Stomach (tissue), 4 donors: ENCODE results near the gene CDH16.

Experiments used
- CTCF ChIP-seq, 7 experiments: fragments of 450-650 bp in 4 of 7; fragments of 200-600 bp in 3 of 7; sonication (generic) in 3 of 7; IDR thresholded peaks; one replicate each; pipeline ENCODE4 v1.5.1; 2016 to 2019; ENCODE audit warnings: antibody characterized with exemption in 7 of 7, control low read depth in 2 of 7, mild to moderate bottlenecking in 1 of 7
- EP300 ChIP-seq: sonication (generic); formaldehyde crosslinking; IDR thresholded peaks from one replicate; pipeline ENCODE4 v1.6.1; 2017; ENCODE audit warnings: antibody characterized with exemption
- POLR2A ChIP-seq, 4 donors: fragments of 450-650 bp; IDR thresholded peaks; one replicate each; pipeline ENCODE4 v1.6.1; 2016; ENCODE audit warnings: antibody characterized with exemption in 4 of 4, control low read depth in 2 of 4, mild to moderate bottlenecking in 1 of 4, moderate library complexity in 1 of 4

- no peak for TF ChIP-seq CTCF (IDR thresholded peaks at IDR 0.05)
- TF ChIP-seq EP300 = no peak
- no peak for TF ChIP-seq POLR2A (IDR thresholded peaks at IDR 0.05)
Observed at GRCh38 chr16:66899310-66899944, 19.3 kb downstream of the CDH16 start.
